HG03354 (cell line): ENCODE data around the gene CD72.
"Not testable (repeated sequence)": the region's sequence is repeated elsewhere in the genome, so short reads cannot be mapped to it uniquely, and the experiment has no call there.

ENCODE experiments used
- ATAC-seq: cut with Tn5 transposase; IDR thresholded peaks from one replicate; pipeline ENCODE4 v1.9.1; 2021; ENCODE audit warnings: mild to moderate bottlenecking; ENCODE audit not compliant: unreplicated experiment, poor library complexity, severe bottlenecking

The CD72 gene

GRCh38 chr9:35618854-35619799, 914 bp upstream of the CD72 start:
- ATAC-seq = peak; percentile 51

DNA sequence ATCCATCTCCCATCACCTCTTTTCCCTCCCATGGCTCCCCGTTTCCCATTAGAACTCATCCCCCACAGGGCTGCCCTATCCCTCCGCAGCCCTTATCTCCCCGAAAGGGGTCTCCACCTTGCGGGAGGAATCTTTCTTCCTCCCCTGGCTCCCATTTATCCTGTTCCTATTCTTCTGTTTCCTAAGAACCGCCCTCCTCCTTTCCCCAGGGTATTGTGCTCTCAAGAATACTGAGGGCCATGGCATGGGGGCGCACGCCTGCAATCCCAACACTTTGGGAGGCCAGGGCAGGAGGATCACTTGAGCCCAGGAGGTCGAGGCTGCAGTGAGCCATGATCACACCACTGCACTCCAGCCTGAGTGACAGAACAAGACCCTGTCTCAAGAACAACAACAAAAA, 665 bp downstream of the CD72 start:
- ATAC-seq = no peak

GRCh38 chr9:35616681-35617459, 1.3 kb downstream of the CD72 start:
- peak; percentile 36 for ATAC-seq

DNA sequence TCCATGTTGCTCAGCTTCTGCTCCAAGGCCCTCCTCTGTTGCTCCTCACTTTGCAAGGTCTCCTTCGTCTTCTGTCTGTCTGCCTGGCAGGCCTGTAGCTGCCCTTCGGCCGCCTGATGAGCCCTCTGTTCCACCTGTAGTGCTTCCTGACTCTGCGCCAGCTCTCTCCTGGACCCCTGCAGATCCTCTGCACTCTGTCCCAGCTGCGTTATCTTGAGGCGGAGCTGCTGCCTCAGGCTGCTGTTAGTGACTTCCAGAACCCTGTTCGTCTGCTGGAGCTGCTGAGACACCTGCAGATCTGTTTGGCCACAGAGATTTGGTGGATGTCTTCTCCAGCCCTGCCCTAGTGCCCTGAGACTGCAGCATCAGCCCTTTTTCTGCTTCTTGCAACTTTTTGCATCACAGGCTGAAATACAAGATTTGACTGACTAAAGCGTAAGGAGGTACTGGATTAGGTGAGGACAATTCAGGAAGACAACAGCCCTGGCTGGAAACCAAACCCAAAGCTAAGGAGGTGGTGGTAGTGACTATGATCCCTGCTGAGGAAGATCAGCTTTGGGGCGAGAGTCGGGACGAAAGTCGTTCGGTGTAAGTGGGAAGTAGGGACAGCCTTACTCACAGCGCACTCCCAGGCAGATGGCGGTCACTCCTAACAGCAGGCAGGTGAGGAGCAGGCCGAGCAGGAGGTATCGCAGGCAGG, 2.1 kb downstream of the CD72 start:
- ATAC-seq = no peak

DNA sequence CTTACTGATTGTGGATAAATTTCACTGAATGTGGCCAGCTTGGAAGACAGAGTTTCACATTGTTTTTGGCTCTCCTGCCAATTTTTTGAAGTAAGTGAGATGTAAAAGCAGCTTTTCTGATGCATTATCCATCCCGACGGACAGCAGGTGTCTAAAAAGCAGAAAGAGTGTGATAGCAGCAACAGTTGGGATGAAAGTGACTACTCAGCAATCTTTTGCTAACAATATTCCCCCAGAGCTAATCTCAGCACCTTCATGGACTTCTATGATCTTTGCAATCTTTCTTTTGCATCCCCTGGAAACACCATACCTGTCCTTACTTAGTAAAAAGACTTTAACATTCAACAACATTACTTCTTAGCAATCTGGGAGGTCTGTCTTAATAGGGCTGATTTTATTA, 5.4 kb downstream of the CD72 start:
- ATAC-seq = no peak

- not testable (repeated sequence) for ATAC-seq
Observed at GRCh38 chr9:35612066-35612465, 6.1 kb downstream of the CD72 start.

DNA sequence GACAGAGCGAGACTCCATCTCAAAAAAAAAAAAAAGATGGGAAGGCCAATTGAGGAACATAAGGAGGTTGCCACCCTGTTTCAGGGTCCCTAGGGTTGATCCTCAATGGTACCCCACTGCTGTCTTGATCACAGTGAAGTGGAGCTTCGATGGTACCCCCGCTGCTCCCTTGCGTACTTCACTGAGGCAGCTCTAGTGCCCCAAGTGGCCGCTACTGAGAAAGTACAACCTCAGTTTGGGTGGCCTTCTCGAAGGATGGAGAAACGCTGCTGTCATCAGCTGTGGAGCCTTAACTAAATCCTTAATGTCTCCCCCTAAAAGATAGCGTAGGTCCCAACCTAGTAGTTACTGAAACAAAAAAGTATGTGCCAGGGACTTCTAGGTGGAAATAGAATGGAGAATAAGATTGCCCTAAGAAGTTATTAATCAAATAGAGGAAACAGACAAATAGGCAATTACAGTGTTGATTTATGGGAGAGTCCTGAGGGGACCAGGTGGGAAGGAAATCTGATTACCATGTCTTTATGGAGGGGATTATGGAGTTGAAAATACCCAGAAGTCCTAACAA, 6.9 kb downstream of the CD72 start:
- ATAC-seq = peak; percentile 65

DNA sequence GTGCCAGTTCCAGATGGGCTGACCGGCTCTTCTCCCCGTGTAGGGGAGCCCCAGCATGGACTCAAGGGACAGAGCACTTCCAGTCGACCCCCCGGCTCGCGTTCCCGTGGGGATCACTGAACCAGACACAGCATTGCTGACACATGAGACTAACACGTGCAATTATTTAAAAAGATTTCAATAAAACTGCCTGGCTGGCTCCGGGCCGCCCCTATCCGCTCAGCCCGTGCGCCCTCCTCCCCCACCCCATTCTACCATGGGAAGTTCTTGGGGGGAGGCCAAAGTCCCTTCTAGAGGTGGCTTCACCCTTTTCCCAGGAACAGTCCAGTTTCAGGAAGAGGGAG, 8.4 kb downstream of the CD72 start:
- no peak for ATAC-seq

- ATAC-seq = no peak
Observed at GRCh38 chr9:35609001-35609819, 9.0 kb downstream of the CD72 start.

- no peak for ATAC-seq
Observed at GRCh38 chr9:35608221-35608620, 10.0 kb downstream of the CD72 start.

GRCh38 chr9:35606726-35607125, 11.5 kb downstream of the CD72 start:
- no peak for ATAC-seq

DNA sequence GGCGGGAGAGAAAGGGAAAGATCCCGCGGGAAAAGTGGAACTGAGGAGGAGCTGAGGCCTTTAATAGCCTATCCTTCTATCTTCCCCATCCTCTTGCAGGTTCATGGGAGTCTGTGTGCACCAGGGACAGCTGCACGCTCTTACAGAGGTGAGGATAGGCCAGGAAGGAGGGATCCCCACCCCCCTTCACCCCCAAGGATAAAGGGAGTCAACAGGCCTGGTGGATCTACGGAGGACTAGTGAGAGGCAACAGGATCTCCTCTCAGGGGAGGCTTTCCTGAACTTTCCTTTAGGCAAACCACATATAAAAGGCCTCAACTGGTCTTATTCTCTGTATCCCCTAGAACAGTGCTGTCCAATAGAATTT, 12.1 kb downstream of the CD72 start:
- no peak for ATAC-seq

DNA sequence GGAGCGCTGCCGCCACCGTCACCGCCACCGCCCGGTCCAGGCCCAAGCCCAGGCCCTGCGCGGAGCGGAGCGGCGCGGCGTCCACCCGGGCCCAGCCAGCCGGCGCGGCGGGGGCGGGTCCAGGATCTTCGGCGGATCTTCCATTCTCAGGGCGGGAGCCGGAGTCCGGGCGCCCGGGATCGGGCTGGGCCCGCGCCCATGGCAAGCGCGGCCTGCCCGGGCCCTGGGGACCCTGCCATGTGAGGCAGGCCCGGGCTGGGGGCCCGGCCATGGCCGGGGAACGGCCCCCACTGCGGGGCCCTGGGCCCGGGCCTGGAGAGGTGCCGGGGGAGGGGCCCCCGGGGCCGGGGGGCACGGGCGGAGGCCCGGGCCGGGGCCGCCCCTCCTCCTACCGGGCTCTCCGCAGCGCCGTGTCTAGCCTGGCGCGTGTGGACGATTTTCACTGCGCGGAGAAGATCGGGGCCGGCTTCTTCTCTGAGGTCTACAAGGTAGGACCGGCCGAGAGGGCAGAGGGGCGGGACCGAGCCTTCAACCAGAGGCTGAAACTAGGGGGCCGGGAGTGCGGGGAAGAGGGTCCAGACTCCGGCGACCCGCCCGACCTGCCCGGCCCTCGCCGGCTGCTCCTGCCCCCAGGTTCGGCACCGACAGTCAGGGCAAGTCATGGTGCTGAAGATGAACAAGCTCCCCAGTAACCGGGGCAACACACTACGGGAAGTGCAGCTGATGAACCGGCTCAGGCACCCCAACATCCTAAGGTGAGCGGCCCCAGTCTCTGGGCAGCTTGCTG, 12.7 kb downstream of the CD72 start:
- peak; percentile 5 for ATAC-seq

DNA sequence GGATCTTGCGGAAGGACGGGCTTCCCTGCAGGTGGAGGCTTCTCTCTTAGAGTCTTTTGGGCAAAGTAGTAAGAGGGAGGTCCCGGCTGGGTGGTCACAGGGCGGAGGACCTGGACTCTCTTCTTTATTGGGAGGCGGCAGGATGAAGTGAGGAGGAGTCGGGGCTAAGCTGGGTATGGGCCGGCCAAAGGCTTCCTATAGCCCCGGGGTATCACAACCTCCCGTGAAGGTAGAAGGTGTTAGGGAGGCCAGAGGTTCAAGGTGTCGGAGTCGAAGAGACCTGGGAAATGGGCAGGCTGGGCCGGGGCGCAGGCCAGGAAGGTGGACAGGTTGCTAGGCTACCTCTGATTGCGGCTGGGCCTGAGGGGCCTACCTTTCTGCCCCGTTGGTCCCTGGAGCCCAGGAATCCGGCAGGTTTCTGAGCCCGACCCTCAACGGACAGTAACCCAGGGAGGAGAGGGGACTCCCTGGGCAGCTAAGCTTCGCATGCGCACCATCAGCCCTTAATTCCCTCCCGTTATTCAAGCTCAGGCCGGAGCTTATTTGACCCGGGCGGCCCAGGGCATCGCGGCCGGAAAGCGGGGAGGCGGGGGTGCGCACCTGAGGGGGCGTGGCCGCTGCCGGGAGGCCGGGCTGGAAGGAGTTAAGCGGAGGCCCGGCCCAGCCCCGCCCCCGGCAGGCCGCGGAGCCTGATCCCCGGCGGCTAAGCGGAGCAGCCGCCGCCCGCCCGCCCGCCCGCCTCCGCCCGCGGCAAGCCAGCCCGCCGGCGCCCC, 13.4 kb downstream of the CD72 start, which contains the start of gene TESK1:
Gene TESK1, plus strand, starts transcription at position 685 of the 773 bp plus-strand sequence. CDS start 358 bp downstream, outside the sequence.
- peak; percentile 54 for ATAC-seq

DNA sequence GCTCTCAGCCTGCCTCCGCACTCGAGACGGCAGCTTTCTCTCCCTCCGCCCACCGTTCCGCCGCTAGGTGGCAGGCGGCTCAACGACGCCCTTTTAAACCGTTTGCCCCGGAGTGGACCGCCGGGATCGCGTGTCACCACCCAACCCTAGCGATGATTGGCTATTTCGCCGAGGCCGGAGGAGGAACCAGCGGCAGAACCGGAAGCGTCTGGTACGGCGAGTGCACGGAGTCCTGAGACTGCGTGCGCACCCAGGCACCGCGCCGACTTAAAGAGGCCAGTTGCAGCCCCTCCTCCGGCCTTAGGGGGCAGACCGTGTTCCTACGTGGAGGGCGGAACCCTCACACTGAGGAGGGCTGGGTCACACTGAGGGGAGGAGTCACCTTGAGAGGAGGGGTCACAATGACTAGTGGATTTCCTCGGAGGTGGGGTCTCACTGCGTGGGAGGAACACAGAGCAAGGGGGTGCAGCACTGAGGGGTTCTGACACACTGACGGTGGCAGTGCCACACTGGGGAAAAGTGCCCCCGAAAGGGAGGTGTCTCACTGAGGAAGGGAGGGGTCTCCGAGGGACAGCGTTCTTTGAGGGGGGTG, 14.1 kb downstream of the CD72 start:
- peak; percentile 89 for ATAC-seq

DNA sequence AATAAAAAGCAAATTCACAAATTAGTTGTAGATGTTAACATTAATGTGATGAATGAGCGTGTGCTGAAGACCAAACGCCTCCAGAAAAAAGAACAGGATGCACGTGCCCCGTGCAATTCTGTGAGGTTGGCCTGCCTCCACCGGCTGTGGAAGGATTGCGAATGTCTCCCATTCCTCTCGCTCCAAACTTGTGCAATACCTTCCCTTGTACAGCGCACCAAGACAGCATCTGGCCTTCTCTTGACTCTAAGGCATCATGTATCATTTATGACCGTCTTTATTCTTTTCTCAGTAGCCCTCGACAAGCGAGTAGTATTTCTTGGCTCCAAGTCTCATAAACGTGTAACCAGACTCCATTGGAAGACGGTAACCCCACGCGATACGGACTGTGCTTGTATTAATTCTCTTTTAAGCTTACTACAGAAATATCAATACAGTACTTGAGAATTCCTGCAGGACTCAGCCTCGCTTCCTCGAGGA, 14.7 kb downstream of the CD72 start:
- ATAC-seq = no peak
